Measurements from ENCODE around the gene FHDC1.

FHDC1 gene

GRCh38 chr4:153028535-153028934 is 92.4 kb downstream of the FHDC1 start:
- Histone ChIP-seq H3K4me3 (ENCODE audit: insufficient read depth in 1 of 2, low read depth in 1 of 2, low read length in 2 of 2) (no peak overlapping the region), H3K23ac (ENCODE audit: low read length in 2 of 2) (no peak overlapping the region), H2BK120ac (ENCODE audit: low read depth, low read length) (no peak overlapping the region), H3K14ac (ENCODE audit: low read length in 2 of 2) (no peak overlapping the region), H2AFZ (ENCODE audit: low read depth, low read length) (no peak overlapping the region), H3K4me2 (ENCODE audit: low read length, poor library complexity, severe bottlenecking) (no peak overlapping the region), H2AK5ac (ENCODE audit: low read length, severe bottlenecking) (no peak overlapping the region), H3K27me3 (ENCODE audit: control insufficient read depth in 1 of 2, insufficient read depth in 1 of 2, low read length in 2 of 2) (peaks cover 0 to 14% of the 10 kb centered on the region in 2 experiments), H2BK12ac (ENCODE audit: low read length in 2 of 2) (no peak overlapping the region), H3K36me3 (ENCODE audit: control insufficient read depth in 1 of 2, insufficient read depth in 2 of 2, low read depth in 1 of 2, low read length in 2 of 2) (no peaks in the 10 kb centered on the region), H3K9ac (ENCODE audit: low read length) (no peak overlapping the region), H3K27ac (ENCODE audit: low read length, poor library complexity, severe bottlenecking) (no peak overlapping the region), H3K18ac (ENCODE audit: low read depth in 1 of 2, low read length in 2 of 2) (no peak overlapping the region), H4K91ac (ENCODE audit: low read length) (no peak overlapping the region), H3K4ac (ENCODE audit: low read depth in 1 of 2, low read length in 2 of 2) (no peak overlapping the region), H2BK5ac (ENCODE audit: low read depth, low read length, poor library complexity, severe bottlenecking) (no peak overlapping the region), H4K8ac (ENCODE audit: low read length) (no peak overlapping the region), H3K9me3 (ENCODE audit: control insufficient read depth, low read length) (peaks cover 8% of the 10 kb centered on the region), H3K79me1 (replicated peaks; ENCODE audit: low read length, poor library complexity, severe bottlenecking) (no peaks in the 10 kb centered on the region), H3K4me1 (ENCODE audit: control insufficient read depth, insufficient read depth, low read depth, low read length) (no peaks in the 10 kb centered on the region), H2BK15ac (ENCODE audit: low read depth, poor library complexity, severe bottlenecking) (no peak overlapping the region)
- 25% methylated on average over 1 of the region's 1 CpG for WGBS
- DNase-seq = no peak
